ENCODE measurements around the gene CDK5.
"Not testable (repeated sequence)": the region's sequence is repeated elsewhere in the genome, so short reads cannot be mapped to it uniquely, and the experiment has no call there.

Gene CDK5

DNA sequence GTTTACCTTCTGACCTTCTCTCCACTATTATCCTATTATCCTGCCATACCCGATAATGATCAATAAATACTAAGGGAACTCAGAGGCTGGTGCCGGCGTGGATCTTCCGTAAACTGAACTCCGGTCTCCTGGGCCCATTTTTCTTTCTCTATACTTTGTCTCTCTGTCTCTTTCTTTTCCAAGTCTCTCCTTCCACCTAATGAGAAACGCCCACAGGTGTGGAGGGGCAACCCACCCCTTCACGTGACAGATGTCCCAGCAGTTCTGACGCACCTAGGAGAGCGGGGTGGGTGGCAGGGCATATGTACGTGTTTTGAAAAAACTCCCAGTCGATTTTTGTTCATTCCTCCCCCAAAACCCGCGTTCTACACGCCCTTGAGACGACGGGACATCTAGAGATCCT lies 30.0 kb downstream of the CDK5 start:
- Mint-ChIP-seq H3K27ac (peak overlapping the region; percentile 94), H3K36me3 (ENCODE audit: low read depth) (peaks cover 16% of the 10 kb centered on the region), H3K4me3 (peak overlapping the region; percentile 98), H3K4me1 (ENCODE audit: low read depth) (peaks cover 26% of the 10 kb centered on the region)
- not testable (repeated sequence) for H3K9me3 Mint-ChIP-seq, H3K27me3 Mint-ChIP-seq

DNA sequence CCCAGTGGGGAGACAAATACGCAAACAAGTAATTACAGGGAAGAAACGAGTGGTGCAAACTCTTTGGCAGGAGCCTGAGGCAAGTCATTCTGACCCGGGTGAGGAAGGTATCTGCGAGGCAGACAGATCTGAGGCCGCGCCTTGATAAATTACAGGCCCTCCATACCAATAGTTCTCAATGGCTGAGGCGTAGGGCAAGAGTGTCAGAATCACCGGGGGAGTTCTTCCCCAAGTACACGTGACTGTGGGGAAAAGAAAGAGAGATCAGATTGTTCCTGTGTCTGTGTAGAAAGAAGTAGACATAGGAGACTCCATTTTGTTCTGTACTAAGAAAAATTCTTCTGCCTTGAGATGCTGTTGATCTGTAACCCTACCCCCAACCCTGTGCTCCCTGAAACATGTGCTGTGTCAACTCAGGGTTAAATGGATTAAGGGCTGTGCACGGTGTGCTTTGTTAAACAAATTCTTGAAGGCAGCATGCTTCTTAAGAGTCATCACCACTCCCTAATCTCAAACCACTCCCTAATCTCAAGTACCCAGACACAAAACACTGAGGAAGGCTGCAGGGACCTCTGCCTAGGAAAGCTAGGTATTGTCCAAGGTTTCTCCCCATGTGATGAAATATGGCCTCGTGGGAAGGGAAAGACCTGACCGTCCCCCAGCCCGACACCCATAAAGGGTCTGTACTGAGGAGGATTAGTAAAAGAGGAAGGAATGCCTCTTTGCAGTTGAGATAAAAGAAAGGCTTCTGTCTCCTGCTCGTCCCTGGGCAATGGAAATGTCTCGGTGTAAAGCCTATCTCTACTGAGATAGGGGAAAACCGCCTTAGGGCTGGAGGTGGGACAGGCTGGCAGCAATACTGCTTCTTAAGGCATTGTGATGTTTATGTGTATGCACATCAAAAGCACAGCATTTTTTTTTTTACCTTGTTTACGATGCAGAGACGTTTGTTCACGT lies 30.6 kb downstream of the CDK5 start:
- not testable (repeated sequence) for H3K9me3 Mint-ChIP-seq, H3K27me3 Mint-ChIP-seq
- Mint-ChIP-seq H3K4me3 (peak overlapping the region; percentile 98), H3K4me1 (ENCODE audit: low read depth) (peaks cover 26% of the 10 kb centered on the region), H3K27ac (peak overlapping the region; percentile 94), H3K36me3 (ENCODE audit: low read depth) (peaks cover 14% of the 10 kb centered on the region)

DNA sequence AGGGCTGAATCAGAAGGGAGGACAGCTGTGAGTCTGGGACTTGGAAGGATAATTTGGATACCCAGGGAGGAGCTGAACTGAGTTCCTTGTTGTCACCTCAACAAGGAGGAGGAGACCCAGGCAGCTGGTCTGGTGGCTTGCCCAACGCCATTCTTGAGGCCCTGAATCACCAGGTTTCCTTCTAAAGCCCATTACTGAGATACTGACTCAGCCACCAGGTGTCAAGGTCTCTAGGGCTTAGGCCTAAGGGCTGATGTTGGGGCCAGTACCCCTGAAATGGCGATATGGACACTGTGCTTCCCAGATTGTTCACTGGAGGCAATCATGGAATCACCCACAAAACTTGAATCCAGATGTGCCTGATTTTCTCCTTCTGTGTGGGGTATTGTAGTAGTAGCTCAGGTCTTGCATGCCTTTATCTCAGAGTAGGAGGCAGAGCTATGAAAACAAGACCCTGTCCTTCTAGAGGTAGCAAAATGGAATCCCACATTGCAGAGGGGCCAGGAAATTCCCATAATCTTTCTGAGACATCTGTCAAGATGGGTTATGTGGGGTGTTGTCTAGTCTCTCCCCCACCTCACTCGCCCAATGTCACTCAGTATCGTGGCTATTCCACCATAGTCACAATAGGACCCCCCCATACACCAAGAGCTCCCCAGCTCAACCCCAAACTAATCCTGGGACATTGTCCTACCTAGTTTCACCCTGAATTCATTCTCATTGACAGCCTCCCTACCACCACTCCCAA lies 31.6 kb downstream of the CDK5 start:
- Mint-ChIP-seq H3K27ac (peak overlapping the region; percentile 8), H3K4me1 (ENCODE audit: low read depth) (peaks cover 26% of the 10 kb centered on the region), H3K4me3 (no peak overlapping the region), H3K9me3 (no peaks in the 10 kb centered on the region), H3K27me3 (peaks cover 5% of the 10 kb centered on the region), H3K36me3 (ENCODE audit: low read depth) (peaks cover 11% of the 10 kb centered on the region)

DNA sequence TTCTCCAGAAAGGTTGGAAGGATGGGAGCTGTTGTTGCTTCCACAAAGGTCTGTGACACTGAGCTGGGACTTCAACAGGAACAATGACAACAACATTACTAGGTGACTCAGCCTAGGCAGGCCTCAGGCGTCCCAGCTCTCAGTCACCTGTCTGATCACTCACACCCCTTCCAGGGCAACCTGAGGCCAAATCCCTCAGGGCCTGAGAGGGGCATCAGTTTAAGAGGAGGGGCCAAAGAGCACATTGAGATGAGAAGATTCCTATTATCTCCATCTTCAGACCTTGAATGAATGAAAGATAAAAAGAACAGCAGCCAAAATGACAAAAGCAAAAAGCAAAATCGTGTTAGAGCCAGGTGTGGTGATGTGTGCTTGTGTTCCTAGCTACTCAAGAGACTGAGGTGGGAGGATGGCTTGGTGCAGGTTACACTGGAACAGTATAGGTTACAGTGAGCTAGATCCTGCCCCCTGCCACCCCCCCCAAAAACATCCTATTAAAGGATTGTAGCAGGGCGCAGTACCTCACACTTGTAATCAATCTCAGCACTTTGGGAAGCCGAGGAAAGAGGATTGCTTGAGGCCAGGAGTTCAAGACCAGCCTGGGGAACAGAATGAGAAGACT lies 33.2 kb downstream of the CDK5 start, which contains the start of gene ATG9B:
Gene ATG9B (minus strand): TSS at position 60 of the 622 bp plus-strand sequence. CDS start 71 bp downstream, outside the sequence.
- peaks cover 18% of the 10 kb centered on the region for H3K27me3 Mint-ChIP-seq
- peaks cover 7% of the 10 kb centered on the region for H3K36me3 Mint-ChIP-seq (ENCODE audit: low read depth)
- peaks cover 22% of the 10 kb centered on the region for H3K4me1 Mint-ChIP-seq (ENCODE audit: low read depth)
- no peak within 1 kb of the TSS for H3K4me3 Mint-ChIP-seq
- H3K27ac Mint-ChIP-seq: no peak within 1 kb of the TSS
- H3K9me3 Mint-ChIP-seq: no peaks in the 10 kb centered on the region

DNA sequence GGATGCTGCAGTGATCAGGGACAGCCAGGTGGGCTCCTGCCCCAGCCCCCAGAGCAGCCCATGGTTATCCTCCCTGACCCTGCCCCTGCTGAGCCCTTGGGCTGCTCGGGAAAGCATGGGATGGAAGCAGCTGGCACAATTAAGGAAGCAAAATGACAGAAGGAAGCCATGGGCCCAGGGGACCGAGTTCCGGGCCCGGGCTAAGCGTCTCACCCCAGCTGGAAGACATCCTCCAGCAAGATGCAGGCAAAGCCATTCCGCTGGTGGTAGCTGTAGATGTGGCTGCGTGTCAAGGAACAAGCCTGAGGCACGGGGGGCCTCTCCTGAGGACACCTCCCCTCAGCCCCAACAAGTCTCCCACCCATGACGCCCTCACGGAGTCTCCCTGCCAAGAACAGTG lies 34.5 kb downstream of the CDK5 start:
- Mint-ChIP-seq H3K4me1 (ENCODE audit: low read depth) (peaks cover 20% of the 10 kb centered on the region), H3K27me3 (peaks cover 24% of the 10 kb centered on the region), H3K4me3 (no peak overlapping the region), H3K36me3 (ENCODE audit: low read depth) (no peaks in the 10 kb centered on the region), H3K9me3 (no peaks in the 10 kb centered on the region), H3K27ac (no peak overlapping the region)

DNA sequence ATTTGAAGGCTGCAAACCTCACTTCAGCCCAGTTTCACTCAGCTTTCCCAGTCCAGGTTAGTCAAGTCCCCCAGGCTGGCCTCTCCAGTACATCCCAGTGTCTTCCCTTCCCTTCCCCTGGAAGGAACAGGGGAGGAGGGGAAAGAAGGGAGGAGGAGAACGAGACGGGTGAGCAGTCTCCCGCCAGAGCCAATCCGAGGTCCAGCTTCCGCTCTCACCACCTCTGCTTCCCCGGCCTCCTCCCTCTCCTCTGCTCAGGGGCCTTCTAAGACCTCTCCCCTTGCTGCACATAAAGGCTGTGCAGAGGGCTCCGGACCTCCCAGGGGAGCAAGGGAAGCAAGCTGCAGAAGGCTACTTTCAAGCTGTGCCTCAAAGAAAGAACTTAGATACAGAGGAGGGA lies 37.5 kb downstream of the CDK5 start:
- H3K27ac Mint-ChIP-seq: no peak overlapping the region

DNA sequence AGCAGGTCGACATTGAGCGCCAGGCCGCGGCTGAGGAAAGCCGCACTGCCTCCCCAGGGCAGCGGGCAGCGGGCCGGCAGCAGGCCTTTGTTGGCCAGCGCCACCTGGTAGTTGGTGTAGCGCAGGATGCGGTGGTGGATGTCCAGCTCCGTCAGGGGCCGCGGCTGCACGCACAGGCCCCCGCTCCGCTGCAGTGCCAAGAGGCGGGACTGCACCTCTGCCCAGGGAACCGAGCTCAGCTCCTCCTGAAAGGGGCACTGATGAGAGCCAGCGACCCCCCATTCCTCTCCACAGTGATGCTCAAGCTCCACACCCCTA lies 38.6 kb downstream of the CDK5 start:
- Mint-ChIP-seq H3K27ac (peak overlapping the region; percentile 0), H3K36me3 (ENCODE audit: low read depth) (no peaks in the 10 kb centered on the region), H3K9me3 (no peaks in the 10 kb centered on the region), H3K4me3 (peak overlapping the region; percentile 57), H3K27me3 (peaks cover 26% of the 10 kb centered on the region), H3K4me1 (ENCODE audit: low read depth) (peaks cover 44% of the 10 kb centered on the region)

More for the DNA sequence above, 37.5 kb downstream of the CDK5 start:
- no peak overlapping the region for H3K4me3 Mint-ChIP-seq
- no peaks in the 10 kb centered on the region for H3K36me3 Mint-ChIP-seq (ENCODE audit: low read depth)
- peaks cover 26% of the 10 kb centered on the region for H3K27me3 Mint-ChIP-seq
- no peaks in the 10 kb centered on the region for H3K9me3 Mint-ChIP-seq
- peaks cover 33% of the 10 kb centered on the region for H3K4me1 Mint-ChIP-seq (ENCODE audit: low read depth)

DNA sequence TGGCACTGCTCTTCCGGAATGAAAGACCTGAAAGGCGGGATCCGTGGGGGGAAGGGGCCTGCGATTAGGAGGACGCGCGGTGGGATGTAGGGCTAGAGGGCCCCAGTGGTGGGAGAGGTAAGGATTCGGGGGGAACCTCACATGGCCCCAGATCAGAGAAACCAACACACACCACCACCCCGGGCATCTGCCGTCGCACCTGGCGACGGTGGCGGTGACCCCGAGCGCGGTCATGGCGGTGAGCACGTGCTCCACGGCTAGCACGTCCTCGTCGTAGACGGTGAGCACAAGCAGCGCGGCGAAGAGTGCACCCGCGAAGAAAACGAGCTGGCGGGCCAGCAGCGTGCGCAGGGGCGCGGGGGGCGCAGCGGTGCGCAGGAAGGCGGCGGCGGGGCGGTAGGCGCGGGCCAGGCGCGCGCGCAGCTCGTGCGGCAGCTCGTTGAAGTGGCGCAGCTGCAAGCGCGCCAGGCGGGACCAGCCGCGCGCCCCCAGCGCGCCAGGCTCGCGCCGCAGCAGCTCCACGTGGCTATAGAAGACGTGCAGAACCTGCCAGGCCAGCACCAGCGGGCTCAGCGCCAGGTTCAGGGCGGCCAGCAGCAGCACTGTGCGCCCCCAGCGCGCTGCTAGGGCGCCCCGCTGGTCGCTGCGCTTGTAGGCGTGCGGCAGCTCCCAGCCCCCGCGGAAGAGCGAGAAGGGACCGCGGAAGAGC lies 39.1 kb downstream of the CDK5 start:
- Mint-ChIP-seq H3K27me3 (peaks cover 26% of the 10 kb centered on the region), H3K36me3 (ENCODE audit: low read depth) (no peaks in the 10 kb centered on the region), H3K4me3 (peak overlapping the region; percentile 80), H3K27ac (peak overlapping the region; percentile 88), H3K4me1 (ENCODE audit: low read depth) (peaks cover 49% of the 10 kb centered on the region), H3K9me3 (no peaks in the 10 kb centered on the region)

DNA sequence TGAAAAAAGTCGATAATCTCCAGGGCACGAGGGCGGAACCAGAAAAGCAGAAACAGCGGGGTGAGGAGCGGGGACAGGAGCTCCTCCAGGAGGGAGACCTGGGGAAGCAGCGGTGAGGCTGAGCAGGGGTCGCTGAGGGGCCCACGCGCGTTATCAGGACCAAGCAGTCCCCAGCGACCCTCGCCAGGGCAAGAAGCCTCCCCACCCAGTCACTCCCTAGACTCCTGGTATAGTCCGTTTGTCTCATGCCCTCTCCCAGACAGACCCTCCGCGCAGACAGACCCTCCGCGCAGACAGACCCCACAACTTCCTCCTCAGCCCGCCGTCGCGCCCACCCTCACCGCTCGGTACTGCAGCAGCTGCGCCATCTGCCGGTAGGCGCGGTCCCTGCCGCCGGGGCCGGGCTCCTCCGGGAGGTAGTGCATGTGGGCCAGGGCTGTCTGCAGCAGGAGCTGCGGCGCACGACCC lies 39.7 kb downstream of the CDK5 start:
- peak overlapping the region; percentile 88 for H3K27ac Mint-ChIP-seq
- peak overlapping the region; percentile 80 for H3K4me3 Mint-ChIP-seq
- no peaks in the 10 kb centered on the region for H3K9me3 Mint-ChIP-seq
- H3K36me3 Mint-ChIP-seq (ENCODE audit: low read depth): no peaks in the 10 kb centered on the region
- peaks cover 53% of the 10 kb centered on the region for H3K4me1 Mint-ChIP-seq (ENCODE audit: low read depth)
- H3K27me3 Mint-ChIP-seq: peaks cover 24% of the 10 kb centered on the region

DNA sequence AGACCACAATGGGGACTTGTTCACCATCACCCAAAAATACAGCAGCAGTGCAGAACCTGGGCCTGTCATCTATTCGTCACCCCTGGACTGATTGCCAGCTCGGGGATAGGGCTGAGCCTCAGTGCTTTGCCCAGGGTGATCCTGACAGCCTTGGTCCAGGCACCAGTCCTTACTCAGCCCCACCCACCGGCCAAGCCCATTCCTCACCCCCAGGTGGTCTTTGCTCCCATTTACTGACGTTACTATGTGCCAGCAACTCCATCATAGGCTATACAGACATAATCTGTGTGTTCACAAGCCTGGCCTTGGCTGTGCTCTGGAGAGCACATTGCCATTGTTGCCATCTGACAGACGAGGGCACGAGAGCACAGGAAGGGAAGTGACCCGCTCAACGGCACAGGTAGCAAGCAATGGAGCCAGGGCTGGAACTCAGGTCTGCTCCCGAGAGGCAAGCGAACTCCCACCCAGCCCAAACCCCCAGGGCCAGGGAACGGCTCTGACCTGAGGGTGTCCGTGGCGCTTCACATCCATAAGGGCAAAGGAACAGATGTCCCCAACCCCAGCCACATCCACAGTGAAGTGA lies 40.2 kb downstream of the CDK5 start:
- Mint-ChIP-seq H3K27me3 (peaks cover 21% of the 10 kb centered on the region), H3K36me3 (ENCODE audit: low read depth) (no peaks in the 10 kb centered on the region), H3K4me3 (peak overlapping the region; percentile 80), H3K9me3 (no peaks in the 10 kb centered on the region), H3K4me1 (ENCODE audit: low read depth) (peaks cover 58% of the 10 kb centered on the region), H3K27ac (peak overlapping the region; percentile 88)

DNA sequence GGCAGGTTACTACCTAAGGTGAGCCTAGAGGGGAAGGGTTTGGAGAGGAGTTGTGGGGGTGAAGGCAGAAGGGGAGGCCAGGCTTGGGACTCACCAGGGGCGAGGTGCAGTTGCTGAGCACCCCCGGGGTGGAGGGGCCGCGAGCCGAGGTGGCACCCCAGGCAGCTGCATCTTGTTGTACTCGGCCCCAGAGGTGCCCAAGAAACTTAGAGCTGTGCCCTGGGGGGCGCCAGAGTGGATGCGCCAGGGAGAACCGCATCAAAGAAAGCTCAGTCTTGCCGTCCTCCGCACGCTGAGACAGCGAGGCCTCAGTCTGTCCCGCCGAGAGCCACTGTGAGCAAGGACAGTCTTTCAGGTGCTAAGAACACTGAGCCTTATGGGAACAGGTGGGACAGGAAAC lies 40.8 kb downstream of the CDK5 start:
- peaks cover 21% of the 10 kb centered on the region for H3K27me3 Mint-ChIP-seq
- H3K9me3 Mint-ChIP-seq: no peaks in the 10 kb centered on the region
- H3K36me3 Mint-ChIP-seq (ENCODE audit: low read depth): no peaks in the 10 kb centered on the region
- H3K4me1 Mint-ChIP-seq (ENCODE audit: low read depth): peaks cover 63% of the 10 kb centered on the region
- no peak overlapping the region for H3K27ac Mint-ChIP-seq
- peak overlapping the region; percentile 80 for H3K4me3 Mint-ChIP-seq

DNA sequence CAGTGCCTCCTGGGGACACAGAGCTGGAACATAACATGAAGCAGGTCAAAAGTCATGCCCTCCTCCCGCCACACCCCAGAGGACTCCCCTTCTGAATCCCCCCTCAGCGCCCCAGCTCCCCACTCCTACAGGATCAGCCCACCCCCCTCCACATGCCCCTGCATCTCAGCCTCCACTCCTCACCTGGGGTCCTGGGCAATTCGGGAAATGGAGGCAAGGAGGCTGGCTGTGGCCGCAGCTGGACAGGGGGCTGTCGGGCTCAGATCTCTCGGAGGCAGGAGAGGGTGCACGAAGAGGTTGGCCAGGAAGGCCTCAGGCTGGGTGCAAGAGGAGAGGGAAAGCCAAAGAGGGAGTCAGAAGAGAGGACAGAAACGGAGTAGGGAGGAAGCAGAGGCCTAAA lies 41.2 kb downstream of the CDK5 start:
- peak overlapping the region; percentile 27 for H3K4me3 Mint-ChIP-seq

DNA sequence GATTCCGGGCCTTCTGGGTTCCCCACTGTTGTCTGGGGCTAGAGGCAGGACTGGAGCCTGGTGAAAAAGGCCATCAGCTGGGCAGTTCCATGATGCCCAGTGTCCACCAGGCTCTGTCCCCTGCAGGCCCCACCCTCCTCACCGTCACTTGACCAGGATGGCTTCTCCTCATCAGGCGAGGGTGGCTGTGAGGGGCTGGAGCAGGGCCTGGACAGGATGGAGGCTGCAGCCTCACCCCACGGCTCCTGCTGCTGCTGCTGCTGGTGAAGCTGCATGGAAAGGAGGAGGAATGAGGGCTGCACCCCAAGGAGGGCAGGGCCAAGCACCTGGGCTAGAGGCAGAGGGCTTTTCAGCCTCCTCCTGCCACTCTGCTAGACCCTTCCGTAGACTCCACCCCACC lies 41.7 kb downstream of the CDK5 start:
- Mint-ChIP-seq H3K27me3 (peaks cover 21% of the 10 kb centered on the region), H3K9me3 (no peaks in the 10 kb centered on the region), H3K4me1 (ENCODE audit: low read depth) (peaks cover 71% of the 10 kb centered on the region), H3K27ac (no peak overlapping the region), H3K36me3 (ENCODE audit: low read depth) (no peaks in the 10 kb centered on the region), H3K4me3 (no peak overlapping the region)

More for the DNA sequence above, 41.2 kb downstream of the CDK5 start:
- Mint-ChIP-seq H3K4me1 (ENCODE audit: low read depth) (peaks cover 68% of the 10 kb centered on the region), H3K27me3 (peaks cover 21% of the 10 kb centered on the region), H3K9me3 (no peaks in the 10 kb centered on the region), H3K27ac (no peak overlapping the region), H3K36me3 (ENCODE audit: low read depth) (no peaks in the 10 kb centered on the region)

DNA sequence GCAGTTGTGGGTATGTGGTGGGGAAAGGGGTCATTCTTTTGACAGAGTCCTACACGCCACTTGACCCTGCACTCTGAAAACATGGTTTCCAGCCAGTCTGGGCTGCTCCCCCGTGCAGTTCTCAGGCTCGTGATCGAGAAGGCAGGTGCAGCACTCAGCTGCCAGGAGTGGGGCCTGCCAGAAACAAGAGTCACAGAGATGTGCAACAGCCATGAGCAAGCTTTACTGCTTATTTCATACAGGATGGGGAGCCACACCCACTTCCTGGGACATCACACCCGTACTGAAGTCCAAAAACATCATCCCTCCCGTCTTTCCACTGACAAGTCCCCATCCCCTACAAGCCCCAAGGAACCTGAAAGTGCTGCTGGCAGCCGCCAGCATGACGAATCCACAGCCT lies 42.7 kb downstream of the CDK5 start:
- H3K4me1 Mint-ChIP-seq (ENCODE audit: low read depth): peaks cover 81% of the 10 kb centered on the region
- H3K9me3 Mint-ChIP-seq: no peaks in the 10 kb centered on the region
- H3K27ac Mint-ChIP-seq: peak overlapping the region; percentile 82
- peak overlapping the region; percentile 3 for H3K4me3 Mint-ChIP-seq
- H3K27me3 Mint-ChIP-seq: peaks cover 11% of the 10 kb centered on the region
- no peaks in the 10 kb centered on the region for H3K36me3 Mint-ChIP-seq (ENCODE audit: low read depth)

Data from stimulated activated naive CD8-positive, alpha-beta T cell treated with anti-CD3 and anti-CD28 coated beads, Interleukin-15, Interleukin-2, amounts not matched to agents 100 ng/mL and 50 ng/mL, for 24 hours (primary cell).